ENCODE data around the gene SLC38A2.
"Not testable (repeated sequence)": the region's sequence is repeated elsewhere in the genome, so short reads cannot be mapped to it uniquely, and the experiment has no call there.

SLC38A2 gene

GRCh38 chr12:46359667-46360280 is 12.8 kb downstream of the SLC38A2 start:
- no peak for DNase-seq

GRCh38 chr12:46358791-46359666 is 13.5 kb downstream of the SLC38A2 start:
- no peak for DNase-seq

- no peak for DNase-seq
Measured at GRCh38 chr12:46358325-46358700, 14.3 kb downstream of the SLC38A2 start.

GRCh38 chr12:46357438-46358324 is 14.9 kb downstream of the SLC38A2 start:
- no peak for DNase-seq

GRCh38 chr12:46356655-46357437 is 15.7 kb downstream of the SLC38A2 start:
- no peak for DNase-seq

- DNase-seq: peak; percentile 29
Measured at GRCh38 chr12:46354802-46355199, 17.8 kb downstream of the SLC38A2 start.

- no peak for DNase-seq
Measured at GRCh38 chr12:46354111-46354801, 18.3 kb downstream of the SLC38A2 start.

GRCh38 chr12:46351886-46352650 is 20.5 kb downstream of the SLC38A2 start:
- DNase-seq: no peak

GRCh38 chr12:46351138-46351537 is 21.4 kb downstream of the SLC38A2 start:
- no peak for DNase-seq

- no peak for DNase-seq
Measured at GRCh38 chr12:46349253-46349652, 23.3 kb downstream of the SLC38A2 start.

- no peak for DNase-seq
Measured at GRCh38 chr12:46343118-46343852, 29.3 kb downstream of the SLC38A2 start.

GRCh38 chr12:46342562-46343033 is 30.0 kb downstream of the SLC38A2 start:
- DNase-seq: no peak

GRCh38 chr12:46339051-46339450 is 33.5 kb downstream of the SLC38A2 start:
- no peak for DNase-seq

- no peak for DNase-seq
Measured at GRCh38 chr12:46332260-46332659, 40.3 kb downstream of the SLC38A2 start.

- not testable (repeated sequence) for DNase-seq
Measured at GRCh38 chr12:46325075-46325474, 47.5 kb downstream of the SLC38A2 start.

- DNase-seq: no peak
Measured at GRCh38 chr12:46320731-46321130, 51.8 kb downstream of the SLC38A2 start.

GRCh38 chr12:46318037-46318436 is 54.5 kb downstream of the SLC38A2 start:
- no peak for DNase-seq

All from kidney glomerular epithelial cell (primary cell).